Measurements from ENCODE around the gene MUC13. TPM values are rescaled to one million over a fixed set of nuclear protein-coding genes. Genes with fewer than 3 reads are reported as not detected.

The MUC13 gene
- total and polyA plus RNA-seq, 2 of the 4 experiments (the other 2 are of a cell fraction), result not detected

- Histone ChIP-seq H4K8ac (ENCODE audit: low read depth in 2 of 2, low read length in 2 of 2) (no peak overlapping the region), H3K14ac (replicated peaks; ENCODE audit: low read depth, low read length) (no peak overlapping the region), H2AK9ac (replicated peaks; ENCODE audit: low read depth, low read length, poor library complexity) (no peak overlapping the region), H2AK5ac (ENCODE audit: low read depth, low read length) (no peak overlapping the region), H2BK5ac (ENCODE audit: low read depth, low read length, poor library complexity, severe bottlenecking) (no peak overlapping the region), H2AFZ (replicated peaks; ENCODE audit: low read length, poor library complexity) (no peak overlapping the region), H4K20me1 (ENCODE audit: insufficient read depth, low read length) (no peaks in the 10 kb centered on the region), H3K56ac (ENCODE audit: extremely low read depth, insufficient read depth, low read length) (no peak overlapping the region), H3K4me2 (ENCODE audit: low read depth, low read length) (no peak overlapping the region), H2BK120ac (ENCODE audit: low read depth, low read length) (no peak overlapping the region), H3K9me1 (ENCODE audit: insufficient read depth, low read length) (peaks cover 15% of the 10 kb centered on the region), H3K27ac (ENCODE audit: insufficient read depth, low read length) (no peak overlapping the region), H3K79me1 (ENCODE audit: low read depth in 1 of 2, low read length in 2 of 2) (peaks cover 3 to 9% of the 10 kb centered on the region in 2 experiments; a peak in 1 of 4 replicates), H3K36me3 (ENCODE audit: control insufficient read depth, insufficient read depth, low read length) (peaks cover 49% of the 10 kb centered on the region), H3K9ac (ENCODE audit: low read depth, low read length) (no peak overlapping the region), H3K4me3 (ENCODE audit: insufficient read depth, low read depth, low read length) (no peak overlapping the region), H3K4ac (ENCODE audit: low read depth, low read length) (no peak overlapping the region), H2BK20ac (ENCODE audit: low read depth, low read length) (no peak overlapping the region), H4K91ac (ENCODE audit: insufficient read depth, low read depth, low read length) (no peak overlapping the region), H3K27me3 (ENCODE audit: control insufficient read depth, insufficient read depth, low read length) (no peaks in the 10 kb centered on the region), H3K18ac (ENCODE audit: low read depth, low read length) (no peak overlapping the region), H3K4me1 (ENCODE audit: control insufficient read depth, insufficient read depth, low read length) (no peaks in the 10 kb centered on the region), H4K5ac (ENCODE audit: low read depth, low read length) (no peak overlapping the region), H2BK15ac (ENCODE audit: low read depth, low read length) (no peak overlapping the region), H3K23ac (ENCODE audit: low read depth, low read length) (no peak overlapping the region), H3K9me3 (ENCODE audit: control insufficient read depth, insufficient read depth, low read length) (no peaks in the 10 kb centered on the region)
- DNase-seq, result no peak
- ChIA-PET CTCF (no interaction called here), POLR2A (ENCODE audit: unreplicated experiment) (no interaction called here)
- in situ Hi-C loops (cut with MboI; ENCODE audit: low sequenced_read_pairs), result loop anchor here (25.0 kb wide), 1 partner anchor 613 kb away; the partner anchor contains the start of gene OSBPL11
- WGBS, 2 experiments (ENCODE audit: extremely low coverage in 2 of 2, insufficient read length in 1 of 2), result no CpG with 5 or more reads among the region's 2 CpGs
- dilution Hi-C loops (cut with HindIII; ENCODE audit: low sequenced_read_pairs, unreplicated experiment), result no loop called here
- intact Hi-C loops (cut with micrococcal nuclease), result no loop called here
- BruUV-seq (replicated peaks), result no TSS peak
- TF ChIP-seq FOS (IDR thresholded peaks at IDR 0.05; ENCODE audit: low read depth, low read length) (no peak), ELK1 (IDR thresholded peaks at IDR 0.05; ENCODE audit: borderline replicate concordance, low read depth, low read length) (no peak), CHD1 (IDR thresholded peaks at IDR 0.05; ENCODE audit: low read depth, low read length) (no peak), RAD21 (IDR thresholded peaks at IDR 0.05; ENCODE audit: low read length) (no peak), RCOR1 (IDR thresholded peaks at IDR 0.05; ENCODE audit: insufficient replicate concordance, low read length) (no peak)
- no peak for ATAC-seq (ENCODE audit: low read depth)
Measured at GRCh38 chr3:124974691-124975090, 40.1 kb upstream of the MUC13 start.
